Measurements from ENCODE around the gene DNAJB6.

Gene DNAJB6

DNA sequence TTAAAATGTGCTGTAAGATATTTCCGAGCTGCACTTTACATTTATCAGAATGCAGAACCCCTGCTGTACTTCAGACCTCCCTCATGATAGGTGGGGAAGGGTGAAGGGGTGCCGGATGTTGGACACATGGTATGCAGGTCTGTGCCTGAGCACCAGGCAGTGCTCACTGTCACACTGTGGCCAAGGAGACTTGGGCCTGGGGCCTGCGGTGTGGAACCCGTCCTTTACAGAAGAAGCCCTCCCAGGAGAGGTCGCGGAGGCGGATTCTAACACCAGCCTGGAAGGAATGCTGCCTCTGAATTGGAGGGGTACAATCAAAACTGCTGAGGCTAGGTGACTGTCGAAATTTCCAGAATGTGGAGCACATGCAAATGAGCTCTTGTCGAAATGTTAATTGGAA, 34.5 kb downstream of the DNAJB6 start:
- no peak for DNase-seq

DNA sequence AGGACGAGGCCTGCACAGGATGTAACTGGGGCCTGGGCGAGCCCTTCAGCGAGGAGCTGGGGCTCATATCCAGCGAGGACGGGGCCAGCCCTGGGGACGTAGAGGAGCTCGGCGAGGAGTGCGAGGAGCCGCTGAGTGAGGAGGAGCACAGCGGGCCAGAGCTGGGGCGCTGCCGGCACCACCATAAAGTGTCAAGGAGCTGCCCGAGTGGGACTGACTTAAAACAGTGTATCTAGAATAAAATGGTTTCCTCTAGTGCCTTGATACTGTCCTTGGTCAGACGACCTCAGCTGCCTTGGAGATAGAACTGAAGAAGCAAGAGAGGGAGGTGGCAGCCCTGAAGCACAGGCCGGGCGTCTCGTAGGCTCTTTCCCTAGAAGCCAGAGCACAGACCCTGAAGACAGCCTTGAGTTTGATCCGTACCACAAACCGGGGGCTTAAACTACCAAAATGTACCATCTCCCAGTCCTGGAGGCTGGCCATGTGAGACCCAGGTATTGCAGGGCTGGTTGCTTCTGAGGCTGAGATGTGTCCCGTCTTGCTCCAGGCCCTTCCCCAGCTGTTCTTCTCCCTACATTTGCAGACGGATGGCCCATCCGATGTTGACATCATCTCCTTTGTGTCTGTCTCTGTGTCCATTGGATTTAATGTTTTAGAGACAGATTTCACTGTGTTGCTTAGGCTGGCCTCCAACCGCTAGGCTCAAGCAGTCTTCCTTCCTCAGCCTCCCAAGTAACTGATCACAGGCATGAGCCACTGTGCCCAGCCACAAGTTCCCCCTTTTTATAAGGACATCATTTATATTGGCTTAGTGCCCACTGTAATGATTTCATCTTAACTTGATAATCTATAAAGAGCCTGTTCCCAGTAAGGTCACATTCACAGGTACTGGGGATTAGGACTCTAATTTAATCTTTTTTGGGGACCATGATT, 35.8 kb downstream of the DNAJB6 start:
- no peak for DNase-seq

DNA sequence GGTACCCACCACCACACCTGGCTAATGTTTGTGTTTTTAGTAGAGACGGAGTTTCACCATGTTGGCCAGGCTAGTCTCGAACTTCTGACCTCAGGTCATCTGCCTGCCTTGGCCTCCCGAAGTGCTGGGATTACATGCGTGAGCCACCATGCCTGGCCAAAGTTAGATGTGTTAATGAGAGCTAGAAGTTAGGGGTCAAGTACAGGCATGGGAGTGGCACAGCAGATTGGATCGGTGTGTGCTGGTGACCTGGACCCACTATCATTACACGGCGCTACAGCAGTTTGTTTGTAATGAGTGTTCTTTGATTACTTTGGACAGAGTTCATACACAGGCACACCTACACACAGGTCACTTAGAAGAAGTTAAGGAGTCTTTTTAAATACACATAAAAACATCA, 36.7 kb downstream of the DNAJB6 start:
- DNase-seq = no peak

DNA sequence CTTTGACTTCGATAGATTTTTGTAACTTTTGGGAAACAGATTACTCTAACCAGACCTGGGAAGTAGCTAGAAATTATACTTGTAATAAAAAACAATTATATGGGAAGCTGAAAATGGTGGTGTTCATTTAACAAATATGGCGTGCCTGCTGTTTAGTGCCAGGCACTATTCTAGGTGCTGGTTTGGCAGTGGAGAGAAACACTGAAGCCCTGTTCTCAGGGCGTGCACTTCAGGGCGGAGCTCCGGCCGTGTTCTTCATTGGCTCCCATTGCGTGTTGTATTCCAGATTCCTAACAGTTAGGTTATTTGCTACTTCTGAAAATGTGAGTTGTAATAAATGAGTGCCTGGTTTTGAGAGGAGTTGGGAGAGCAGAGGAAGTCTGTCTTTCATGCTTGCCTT, 38.6 kb downstream of the DNAJB6 start:
- DNase-seq = no peak

DNA sequence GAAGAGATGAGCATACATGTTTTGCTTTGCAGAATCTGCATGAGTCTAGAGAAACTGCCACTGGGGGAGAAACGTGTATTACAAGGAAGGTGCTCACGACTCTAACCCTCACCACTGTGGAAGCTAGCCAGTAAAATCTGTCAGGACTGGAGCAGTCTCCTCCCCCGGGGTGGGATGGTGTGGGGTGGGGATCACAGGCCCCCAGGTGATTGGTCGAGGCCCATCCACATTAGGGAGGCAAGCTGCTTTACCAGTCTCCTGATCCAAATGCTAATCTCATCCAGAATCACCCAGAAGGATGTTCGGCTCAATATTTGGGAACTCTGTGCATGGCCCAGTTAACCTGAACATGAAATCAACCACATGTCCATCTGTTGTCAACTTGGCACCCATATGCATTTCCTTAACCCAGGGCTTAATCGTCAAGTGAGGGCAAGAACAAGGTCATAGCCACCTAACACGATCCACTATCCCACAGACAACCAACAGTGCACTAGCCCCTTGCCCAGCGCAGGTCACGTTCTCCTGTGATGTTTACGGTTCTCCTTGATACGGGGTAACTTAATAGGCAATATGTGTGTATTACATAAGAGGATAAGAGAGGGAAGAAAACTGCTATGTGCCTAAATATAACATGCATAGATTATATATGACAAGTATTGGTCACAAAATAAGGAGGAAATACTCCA, 40.8 kb downstream of the DNAJB6 start:
- DNase-seq = no peak

DNA sequence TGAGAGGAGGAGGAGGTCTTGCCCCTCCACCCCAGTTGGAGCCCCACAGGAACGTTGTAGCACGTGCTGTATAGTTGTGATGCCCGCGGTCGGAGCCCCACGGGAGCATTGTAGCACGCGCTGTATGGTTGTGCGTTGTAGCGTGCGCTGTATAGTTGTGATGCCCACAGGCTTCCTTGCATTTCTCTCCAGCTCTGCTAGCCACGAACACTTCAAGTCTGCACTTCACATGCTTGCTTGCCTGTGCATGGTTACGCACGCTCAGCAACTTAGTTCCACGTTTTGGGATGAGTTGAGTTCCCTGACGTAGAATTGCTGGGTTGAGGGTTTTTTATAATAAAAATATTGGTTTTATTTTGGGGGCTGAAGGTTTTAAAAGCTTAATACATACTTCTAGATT, 41.6 kb downstream of the DNAJB6 start:
- DNase-seq = no peak

DNA sequence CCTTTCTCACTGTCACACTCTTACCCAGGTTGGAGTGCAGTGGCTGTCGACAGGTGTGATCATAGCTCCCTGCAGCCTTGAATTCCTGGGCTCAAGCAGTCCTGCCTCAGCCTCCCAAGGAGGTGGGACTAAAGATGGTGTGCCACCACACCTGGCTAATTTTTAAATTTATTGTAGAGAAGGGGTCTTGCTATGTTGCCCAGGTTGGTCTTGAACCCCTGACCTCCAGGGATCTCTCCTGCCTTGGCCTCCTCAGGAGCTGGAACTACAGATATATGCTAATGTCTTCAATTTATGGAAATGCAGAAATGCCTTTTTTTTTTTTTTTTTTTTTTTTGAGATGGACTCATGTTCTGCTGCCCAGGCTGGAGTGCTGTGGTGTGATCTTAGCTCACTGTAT, 42.7 kb downstream of the DNAJB6 start:
- no peak for DNase-seq

DNA sequence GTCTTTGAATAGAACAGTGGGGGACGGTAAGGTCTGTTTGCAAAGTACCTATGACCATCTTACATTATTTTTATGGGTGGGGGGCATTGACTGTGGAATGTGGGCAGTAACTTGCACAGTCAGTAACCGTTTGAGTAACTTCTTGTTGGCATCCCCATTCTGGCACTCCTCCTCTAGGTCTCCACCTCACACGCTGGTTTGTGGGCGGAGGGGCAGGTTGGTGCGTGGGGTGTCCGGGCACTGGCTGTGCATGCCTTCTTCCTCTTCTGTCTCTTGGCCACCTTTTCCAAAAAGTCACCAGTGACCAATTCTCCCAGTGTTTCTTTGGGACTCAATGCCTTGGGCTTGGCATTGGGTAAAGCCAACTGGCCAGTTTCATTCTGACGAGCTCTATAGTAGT, 43.6 kb downstream of the DNAJB6 start:
- no peak for DNase-seq

DNA sequence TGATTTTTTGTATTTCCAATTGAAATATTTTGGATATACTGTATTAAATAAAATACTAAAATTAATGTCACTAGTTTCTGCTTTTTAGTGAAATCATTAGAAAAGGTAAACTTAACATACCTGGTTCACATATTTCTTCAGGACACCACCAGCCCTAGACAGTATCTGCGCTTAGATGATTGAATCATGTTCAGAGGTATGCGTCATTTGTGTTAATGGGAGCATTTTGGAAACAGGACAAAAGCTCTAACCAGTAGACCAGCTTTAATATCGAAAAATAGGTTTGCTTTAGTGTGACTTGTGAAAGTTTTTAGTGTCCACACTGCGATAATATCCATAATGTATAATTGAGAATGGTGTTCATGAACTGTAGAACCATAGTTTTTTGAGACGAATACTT, 47.1 kb downstream of the DNAJB6 start:
- no peak for DNase-seq

DNA sequence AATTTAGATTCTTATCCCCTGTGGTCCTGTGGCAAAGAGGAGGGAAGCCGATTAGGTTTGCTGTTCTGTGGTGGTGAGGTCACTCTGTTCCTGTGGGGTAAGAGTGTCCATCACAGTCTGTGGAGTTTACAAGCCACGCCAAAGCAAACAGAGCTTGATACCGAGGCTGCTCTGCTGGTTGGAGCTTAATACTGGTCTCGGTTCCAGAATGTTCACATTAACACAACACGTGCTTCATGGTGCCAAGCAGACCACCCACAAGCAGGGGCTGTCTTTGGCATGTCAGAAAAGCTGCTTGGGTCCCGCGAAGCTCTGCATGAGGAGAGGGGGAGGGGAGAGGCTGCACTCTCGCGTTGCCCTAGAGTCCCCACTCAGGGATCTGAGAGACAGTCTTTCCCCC, 47.5 kb downstream of the DNAJB6 start:
- no peak for DNase-seq

DNA sequence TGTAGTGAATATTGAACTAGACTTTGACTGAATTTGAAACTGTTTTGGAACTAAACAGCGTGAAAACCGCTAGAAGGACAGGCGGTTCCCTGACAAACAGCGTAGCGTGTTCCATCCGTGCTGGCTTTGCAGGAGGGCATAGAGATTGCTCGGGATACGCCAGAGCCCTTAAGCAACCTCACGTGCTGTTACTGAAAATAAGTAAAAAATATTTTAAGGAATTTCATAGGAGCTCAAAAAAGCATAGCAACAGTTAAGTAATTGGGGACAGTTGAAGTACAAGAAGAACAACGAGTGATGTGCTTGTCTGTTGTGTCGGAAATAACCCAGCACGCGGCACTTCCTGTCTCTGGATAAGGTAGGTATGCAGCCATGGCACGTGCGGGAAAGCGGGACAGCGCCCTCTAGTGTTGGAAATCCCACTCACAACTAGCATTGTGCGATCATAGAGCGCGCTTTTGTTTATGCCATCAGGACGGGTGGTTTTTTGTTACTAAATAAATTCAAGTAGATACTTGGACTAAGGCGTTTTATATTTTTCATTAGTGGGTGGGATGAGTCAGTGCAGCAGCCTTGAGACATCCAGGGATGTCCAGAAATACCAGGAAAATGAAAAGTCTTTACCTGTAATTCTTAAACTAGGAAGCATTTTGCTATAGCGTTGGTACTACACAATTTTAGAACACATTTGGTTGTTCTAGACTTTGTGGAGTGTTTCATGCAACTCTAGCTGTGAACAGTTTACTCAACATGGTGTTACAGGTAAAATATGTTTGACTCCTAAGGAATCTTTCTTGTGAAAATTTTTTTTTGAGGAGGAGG, 50.4 kb downstream of the DNAJB6 start:
- peak; percentile 43 for DNase-seq

DNA sequence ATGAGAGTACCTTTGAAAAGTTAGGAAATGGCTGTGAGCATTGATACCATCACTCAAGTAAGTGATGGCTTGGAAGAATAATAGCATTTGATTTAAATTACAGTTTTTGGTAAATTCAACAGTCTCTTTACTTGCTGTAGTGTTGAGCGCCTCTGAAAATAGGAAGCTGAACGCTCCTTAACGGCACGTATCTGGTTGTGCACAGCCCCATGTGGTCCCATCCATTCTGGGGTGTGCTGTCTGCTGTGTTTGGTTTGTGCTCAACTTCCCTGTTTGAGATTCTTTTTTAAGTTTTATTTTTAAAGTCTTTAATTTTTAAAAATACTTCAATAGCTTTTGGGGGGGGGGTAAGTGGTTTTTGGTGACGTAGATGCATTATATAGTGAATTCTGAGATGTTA, 51.5 kb downstream of the DNAJB6 start:
- no peak for DNase-seq

DNA sequence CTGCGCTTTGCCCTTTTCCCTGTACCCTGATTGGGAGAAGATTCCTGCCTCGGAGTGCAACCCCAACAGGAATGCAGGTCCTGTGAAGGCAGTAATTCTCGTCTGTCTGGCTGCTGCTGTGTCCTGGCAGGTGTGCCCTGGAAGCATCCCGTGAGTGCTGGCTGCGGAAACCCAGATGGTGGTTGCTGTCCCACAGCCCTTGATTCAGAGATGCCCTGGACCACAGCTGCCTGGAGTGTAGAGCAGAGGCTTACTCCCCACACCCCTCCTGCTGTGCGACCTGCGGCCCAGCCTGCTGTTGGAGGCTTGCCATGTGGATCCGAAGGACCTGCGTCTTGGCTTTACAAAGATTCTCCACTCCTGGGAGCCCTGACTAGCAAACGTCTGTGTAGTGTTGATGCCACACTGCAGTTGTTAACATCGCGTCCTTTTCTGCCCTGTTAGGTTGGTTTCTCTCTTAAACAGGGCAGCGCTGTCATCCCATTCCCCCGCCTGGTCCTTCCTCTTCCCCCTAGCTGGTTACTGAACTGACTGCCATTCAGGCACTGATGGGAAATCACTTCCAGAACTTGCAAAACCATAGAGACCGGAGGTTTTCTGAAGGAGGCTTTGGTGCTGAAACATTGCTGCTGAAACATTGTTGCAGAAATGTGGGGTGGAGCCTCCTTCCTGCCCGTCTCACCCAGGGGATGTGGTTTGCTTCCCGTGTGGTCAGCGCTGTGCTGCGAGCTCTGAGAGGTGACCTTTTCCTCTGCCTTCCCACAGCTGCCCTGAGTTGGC, 53.3 kb downstream of the DNAJB6 start:
- DNase-seq = no peak

DNA sequence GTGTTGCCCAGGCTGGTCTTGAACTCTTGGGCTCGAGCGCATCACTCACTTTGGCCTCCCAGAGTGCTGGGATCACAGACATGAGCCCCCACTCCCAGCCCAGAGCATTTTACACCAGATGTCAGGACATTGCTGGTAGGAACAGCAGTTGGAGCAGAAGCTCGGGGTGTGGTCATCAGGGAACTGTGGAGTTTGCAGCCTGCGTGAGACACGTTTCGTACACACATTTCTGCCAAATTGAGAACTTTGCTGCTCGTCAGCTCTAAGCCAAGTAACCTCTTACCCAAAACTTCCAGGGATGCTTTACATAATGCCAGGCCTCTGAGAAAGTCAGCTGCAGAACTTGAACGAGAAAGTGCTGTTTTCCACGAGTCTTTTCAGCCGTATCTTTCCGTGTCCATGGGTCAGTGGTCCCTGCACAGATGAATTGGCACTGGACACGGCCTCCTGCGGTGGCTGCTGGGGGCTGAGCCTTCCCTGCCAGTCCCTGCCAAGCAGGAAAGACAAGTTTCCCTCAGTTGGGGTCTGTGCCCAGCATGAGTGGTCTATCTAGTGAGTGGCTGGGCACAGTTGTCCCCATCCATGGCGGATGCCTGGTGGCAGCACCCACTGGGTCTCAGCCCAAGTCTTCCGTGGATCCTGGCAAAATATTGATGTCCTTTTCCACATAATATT, 54.4 kb downstream of the DNAJB6 start:
- DNase-seq = no peak

DNA sequence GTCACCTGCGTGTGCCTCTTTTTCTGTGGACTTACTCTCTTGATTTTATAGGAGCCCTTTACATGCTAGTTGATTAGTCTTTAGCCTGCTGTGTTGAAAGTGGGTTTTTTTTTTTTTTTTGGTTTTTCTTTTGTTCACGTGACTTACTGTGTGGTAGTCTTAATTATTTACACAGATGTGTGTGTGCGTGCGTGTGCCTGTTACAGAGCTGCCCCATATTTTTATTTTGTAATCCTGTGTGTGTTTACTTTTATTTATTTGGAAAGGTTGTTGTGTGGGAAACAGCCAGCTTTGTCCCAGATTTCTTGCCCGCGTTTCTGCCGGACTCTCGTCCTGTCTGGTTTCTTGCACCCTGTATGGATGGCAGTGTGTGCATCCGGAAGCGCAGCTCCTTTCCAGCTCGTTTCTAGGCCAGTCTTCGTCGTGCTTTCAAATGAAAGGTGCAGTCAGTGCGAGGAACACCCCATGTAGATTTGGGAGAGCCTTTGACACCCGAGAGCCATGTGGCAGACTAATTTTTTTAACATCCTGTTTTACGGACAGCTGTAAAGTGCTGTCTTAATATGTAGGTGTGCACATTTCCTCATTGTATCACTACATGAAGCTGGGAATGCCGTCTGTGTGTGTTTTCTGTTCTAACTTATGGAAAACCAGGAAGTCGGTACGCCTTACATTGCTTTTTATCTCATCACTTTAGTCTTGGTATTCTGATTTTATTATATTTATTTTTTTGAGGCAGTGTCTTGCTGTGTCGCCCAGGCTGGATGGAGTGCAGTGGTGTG, 55.6 kb downstream of the DNAJB6 start:
- DNase-seq = no peak

DNA sequence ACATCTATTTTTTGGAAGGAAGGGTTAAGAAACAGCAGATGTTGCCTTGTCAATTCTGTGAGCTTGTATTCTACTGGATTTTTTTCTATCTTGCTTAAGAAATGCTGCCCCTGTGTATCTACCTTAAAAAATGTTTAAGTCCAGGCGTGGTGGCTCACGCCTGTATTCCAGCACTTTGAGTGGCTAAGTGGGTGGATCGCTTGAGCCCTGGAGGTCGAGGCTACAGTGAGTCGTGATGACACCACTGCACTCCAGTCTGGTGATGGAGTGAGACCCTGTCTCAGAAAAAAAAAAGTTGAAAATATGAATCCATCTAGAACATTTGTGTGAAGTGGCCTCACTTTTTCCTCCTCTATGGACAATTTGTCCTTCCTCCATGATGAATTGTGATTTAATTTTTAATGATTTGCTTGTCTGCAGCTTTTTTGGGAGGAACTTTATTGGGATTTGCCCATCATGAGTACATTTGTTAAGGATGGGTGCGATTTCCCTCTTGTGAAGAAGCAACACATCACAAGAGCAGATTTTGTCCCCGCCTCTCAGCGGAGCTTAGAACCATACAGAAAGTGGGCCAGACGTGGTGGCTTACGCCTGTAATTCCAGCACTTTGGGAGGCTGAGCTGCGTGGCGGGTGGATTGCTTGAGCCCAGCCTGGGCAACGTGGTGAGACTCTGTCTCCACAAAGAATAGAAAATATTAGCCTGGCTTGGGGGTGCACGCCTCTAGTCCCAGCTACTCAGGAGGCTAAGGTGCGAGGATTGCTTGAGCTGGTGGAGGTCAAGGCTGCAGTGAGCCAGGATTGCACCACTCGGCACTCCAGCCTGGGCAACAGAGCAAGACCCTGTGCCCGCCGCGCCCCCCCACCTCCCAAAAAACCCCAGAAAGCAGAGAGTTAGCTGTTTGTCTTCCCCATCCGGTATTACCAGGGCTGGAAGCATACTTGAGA, 57.7 kb downstream of the DNAJB6 start:
- no peak for DNase-seq

DNA sequence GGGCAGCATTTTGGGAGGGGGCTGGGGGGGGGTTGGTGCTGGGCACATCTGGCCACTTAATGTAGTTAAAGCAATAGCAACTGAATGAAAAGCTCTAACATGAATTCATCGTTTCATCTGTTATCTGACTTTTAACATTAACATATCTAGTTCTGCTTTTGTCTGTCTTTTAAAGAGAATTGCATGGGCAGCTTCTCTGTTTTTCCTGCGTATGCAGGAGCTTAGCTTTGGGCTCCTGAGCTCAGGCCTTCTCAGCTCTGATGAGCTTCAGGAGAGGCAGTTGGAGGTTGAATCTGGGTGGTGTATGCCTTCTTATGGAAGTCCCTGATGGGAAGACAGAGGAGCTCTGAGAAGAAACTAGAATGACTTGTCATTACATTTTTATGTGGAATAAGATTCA, 58.4 kb downstream of the DNAJB6 start:
- no peak for DNase-seq

DNA sequence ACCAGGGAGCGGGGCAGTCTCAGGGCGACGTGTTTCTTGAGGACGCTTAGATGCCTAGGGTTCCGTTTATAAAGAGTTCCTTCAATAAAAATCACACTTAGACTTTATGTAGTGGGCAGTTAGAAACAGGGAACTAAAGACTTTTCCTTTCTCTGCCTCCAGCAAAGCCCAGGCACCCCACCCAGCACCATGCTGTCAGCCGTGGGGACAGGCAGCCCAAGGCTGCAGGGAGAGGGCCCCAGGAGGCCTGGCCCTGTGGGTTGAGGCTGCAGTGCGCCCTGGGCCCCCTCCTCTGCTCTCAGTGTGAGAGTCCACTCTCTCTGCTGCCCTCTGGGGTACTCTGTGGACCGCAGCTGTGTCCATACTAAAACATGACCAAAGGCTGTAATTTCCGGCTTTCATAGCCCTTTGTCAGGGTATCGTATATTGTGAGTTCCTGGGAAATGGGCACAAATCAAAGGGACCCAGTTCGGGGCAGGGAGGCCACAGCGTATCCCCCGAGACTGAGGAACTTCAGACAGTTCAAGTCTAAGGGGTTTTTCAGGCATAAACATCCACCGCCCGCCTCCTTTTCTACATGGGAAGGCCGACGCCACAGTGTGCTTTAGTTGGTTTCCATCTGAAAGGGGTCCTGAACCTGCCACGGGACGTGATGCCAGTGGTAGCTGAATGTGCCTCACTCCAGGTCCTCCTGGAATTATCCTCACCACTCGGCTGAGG, 59.7 kb downstream of the DNAJB6 start:
- DNase-seq = no peak

DNA sequence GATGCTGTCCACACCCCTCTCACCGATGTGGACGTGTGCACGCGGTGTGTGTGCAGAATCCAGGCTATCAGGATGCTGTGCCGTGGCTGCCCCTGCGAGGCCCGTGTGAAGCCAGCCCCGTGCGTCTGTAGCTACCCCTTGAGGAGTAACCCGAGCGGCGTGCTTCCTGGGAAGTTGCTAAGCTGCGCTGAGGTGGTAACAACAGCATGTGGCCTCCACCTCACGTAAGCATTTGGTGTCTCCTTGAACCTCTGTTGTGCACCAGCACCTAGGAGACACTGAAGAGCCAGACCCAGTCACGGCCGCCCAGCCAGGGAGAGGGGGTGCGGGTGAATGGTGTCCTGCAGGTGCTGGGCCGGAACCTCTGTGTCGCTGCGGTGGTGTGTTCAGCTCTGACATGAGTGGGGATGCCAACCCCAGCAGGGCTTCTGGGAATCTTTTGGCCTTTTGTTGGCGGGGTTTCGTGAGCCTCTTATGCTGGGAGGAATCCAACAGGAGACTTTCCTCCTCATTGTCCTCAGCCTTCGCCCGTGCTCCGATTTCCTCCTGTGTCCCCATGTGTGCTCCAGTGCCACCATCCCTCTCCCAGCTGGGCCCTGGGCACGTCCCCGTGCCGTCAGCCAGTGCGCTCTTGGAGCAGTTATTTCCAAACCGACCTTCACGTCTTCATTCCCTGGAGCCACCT, 60.4 kb downstream of the DNAJB6 start:
- DNase-seq = no peak

Measured in NCI-H146 (cell line).